ENCODE data around the gene TBC1D22A.

TBC1D22A gene

DNA sequence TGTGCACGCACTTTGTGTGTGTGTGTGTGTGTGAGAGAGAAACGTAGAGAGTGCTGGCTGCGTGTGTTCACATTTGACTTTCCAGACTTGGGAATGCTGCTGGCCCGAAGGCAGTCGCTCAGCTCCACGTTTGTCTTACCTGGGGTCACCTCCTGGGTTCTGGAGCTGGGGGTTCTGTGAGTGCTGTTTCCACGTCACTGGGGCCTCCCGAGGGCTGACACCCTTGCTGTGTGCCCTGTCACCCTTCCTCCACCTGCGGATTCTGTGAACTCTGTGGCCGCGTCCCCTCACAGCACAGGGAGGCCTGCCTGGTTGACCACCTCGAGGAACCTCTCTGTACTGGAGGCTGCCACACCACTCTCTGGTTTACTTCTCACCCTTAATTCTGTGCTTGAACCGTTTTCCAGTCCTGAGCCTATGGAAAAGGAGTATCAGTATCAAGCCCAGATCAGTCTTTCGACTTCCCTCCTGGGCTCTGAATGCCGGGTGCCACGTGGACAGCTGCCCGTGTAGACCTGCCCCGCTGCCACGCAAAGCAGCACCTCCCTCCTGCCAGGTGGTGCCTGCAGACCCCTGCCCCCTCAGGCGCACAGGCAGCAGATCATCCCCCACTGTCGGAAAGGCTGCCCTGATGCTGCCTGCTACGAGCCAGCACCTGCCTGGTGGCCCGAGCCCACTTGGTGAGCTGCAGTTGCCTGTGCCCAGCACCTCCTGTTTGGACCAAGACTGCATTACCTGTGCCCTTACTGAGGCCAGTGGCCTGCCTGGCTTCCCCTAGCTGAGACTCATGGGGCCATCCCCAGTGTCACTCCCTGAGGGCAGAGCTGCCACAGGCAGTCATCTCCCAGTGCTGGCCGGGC lies 233.3 kb downstream of the TBC1D22A start:
- no peak for DNase-seq (ENCODE audit: low read depth)

GRCh38 chr22:46996595-46997310 lies 234.3 kb downstream of the TBC1D22A start:
- DNase-seq (ENCODE audit: low read depth), result no peak

DNA sequence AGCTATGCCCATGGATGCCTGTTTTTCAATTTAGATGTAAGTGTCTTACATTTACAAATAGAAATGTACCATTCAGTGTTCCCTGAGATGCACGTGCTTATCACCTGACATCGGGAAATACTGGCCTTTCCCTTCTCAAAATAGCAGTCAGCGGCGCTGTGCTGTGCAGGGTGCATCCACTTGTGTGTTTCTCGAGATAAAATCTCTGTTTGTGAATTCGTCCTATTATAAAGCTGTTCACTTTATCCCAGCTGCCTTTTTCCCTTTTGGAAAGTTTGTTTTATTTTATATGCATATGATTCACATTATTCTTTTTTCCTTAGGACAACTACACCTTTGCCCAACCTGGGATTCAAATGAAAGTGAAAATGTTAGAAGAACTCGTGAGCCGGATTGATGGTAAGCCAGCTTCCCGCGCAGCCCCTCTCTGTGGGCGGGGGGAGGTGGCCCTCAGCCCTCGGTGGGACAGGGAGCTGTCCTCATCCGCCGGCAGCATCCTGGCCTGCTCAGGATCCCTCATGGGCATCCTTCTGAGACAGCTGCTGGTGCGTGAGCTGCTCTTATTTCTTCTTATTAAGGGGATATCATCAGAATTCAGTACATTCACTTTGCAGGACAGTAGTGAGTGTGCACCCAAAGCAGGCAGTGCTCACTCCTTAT lies 235.0 kb downstream of the TBC1D22A start:
- no peak for DNase-seq (ENCODE audit: low read depth)

DNA sequence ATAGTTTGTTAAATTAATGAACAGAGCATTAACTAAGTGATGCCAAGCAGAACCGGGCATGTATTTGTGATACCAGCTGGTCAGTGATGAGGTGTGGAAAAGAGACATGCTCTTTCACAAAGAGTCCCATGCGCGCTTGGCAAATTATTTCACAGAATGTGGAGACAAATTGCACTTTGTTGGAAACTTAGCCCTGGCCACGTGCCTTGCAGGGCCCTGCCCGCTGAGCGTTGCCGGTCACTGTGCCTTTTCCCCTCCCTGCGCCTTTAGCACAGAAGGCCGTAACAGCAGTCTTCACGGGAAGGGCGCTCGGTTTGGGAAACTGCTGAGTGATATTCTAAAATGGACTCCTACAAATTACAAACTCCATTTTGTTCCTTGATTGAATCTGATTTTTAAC lies 235.9 kb downstream of the TBC1D22A start:
- no peak for DNase-seq (ENCODE audit: low read depth)

- no peak for DNase-seq (ENCODE audit: low read depth)
These were observed 237.8 kb downstream of the TBC1D22A start for GRCh38 chr22:47000256-47000655.

GRCh38 chr22:47000888-47001287 lies 238.4 kb downstream of the TBC1D22A start:
- no peak for DNase-seq (ENCODE audit: low read depth)

DNA sequence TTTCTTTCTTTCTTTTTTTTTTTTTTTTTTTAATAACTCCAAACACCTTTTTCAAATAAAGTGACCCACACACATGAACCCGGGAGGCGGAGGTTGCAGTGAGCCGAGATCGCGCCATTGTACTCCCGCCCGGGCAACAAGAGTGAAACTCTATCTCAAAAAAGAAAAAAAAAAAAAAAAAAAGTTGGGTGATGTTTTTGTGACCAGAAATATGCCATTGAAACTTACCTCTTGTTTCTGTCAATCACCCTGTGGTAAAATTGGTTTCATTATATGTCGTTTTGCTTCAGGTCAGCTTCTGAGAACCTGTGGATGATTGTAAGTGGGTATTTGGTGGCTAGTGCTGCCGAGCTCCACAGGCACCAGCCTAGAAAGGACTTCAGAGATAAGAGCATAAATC lies 238.8 kb downstream of the TBC1D22A start:
- no peak for DNase-seq (ENCODE audit: low read depth)

- DNase-seq (ENCODE audit: low read depth), result no peak
These were observed 240.2 kb downstream of the TBC1D22A start for GRCh38 chr22:47002692-47003091.

DNA sequence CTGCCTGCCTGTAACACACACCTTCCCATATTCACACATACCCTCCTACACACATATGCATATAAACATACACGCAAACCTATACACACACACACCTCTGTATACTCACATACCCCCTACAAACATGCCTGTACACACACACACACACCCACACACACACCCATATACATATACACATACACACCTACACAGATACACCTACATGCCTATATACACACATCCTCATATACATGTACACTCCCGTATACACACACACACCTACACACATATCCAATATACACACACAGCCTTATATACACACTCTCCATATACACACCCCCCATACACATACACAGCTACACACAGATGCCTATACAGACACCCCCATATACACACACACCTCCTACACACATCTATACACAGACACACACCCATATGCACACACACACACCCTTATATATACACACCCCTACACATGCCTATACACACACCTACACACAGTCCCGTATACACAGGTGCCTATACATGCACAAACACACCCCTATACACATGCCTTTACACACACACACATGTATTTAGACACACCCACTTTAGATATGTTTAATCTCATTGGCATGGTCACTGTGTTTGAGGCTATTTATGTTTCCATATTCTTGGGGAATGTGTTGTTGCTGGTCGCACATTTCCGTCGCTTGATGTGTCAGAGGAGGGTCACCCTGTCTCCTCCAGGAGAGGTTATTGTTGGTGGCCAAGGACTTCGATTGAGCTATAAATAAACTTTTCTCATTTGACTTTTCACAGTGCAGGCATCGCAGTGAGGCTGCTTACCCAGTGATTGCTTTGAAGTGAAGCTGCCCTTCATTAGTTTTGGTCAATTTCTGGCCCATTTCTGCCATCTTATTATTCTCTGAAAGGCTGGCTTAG lies 243.3 kb downstream of the TBC1D22A start:
- DNase-seq (ENCODE audit: low read depth), result no peak

DNA sequence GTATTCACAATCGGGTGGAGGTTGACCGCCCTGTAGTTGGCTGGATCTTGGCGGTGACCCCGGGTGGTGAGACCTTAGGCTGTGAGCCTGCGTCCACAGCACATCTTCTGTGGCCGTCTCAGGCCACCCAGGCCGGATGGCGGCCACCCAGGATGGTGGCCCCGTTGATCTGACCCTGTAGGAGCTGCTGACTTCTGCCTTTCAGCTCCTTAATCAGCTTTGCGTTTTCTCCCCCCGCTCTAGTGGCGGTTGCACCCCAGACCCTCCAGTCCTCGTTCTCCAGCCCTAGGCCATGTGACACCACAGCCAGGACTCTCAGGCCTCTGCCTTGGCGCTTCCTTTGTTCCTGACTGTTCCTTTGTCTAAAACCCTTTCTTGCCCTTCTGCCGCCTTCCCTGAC lies 244.0 kb downstream of the TBC1D22A start:
- no peak for DNase-seq (ENCODE audit: low read depth)

DNA sequence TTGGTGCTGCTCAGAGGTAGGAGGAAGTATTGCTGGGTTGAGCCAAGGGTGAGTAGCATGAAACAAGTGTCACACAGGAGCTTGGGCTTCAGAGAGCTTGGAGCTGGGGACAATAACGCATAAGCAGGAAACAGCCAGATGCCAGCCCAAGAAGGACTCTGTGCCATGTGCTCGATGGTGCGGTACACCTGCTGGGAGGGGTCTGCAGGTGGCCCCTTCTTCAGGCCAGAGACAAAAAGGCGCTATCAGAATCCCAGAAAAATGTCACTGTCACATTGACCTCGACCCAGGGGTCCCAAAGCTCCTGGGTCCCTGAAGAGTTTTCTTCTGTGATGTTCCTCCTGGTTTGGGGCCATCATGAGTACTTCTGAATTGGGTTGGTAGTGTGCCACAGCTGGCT lies 244.4 kb downstream of the TBC1D22A start:
- no peak for DNase-seq (ENCODE audit: low read depth)

DNA sequence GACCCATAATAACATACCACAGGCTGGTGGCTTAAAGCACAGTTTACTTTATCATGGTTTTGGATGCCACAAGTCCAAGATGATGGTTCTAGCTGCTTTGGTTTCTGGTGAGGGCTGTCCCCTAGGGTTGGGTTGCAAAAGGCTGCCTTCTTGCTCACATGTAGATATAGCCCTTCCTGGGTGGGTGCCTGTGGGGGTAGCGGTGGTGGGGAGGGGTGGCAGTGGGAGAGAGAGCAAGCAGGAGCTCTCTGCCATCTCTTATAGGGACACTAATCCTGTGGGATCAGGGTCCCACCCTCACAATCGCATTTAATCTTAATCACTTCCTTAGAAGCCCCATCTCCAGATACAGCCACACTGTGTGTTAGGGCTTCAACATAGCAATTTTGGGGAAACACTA lies 245.0 kb downstream of the TBC1D22A start:
- DNase-seq (ENCODE audit: low read depth), result no peak

GRCh38 chr22:47008208-47008885 lies 245.9 kb downstream of the TBC1D22A start:
- no peak for DNase-seq (ENCODE audit: low read depth)

- no peak for DNase-seq (ENCODE audit: low read depth)
These were observed 247.1 kb downstream of the TBC1D22A start for GRCh38 chr22:47009304-47010101.

GRCh38 chr22:47010211-47010610 lies 247.8 kb downstream of the TBC1D22A start:
- no peak for DNase-seq (ENCODE audit: low read depth)

GRCh38 chr22:47011131-47011858 lies 248.8 kb downstream of the TBC1D22A start:
- peak; percentile 30 for DNase-seq (ENCODE audit: low read depth)

- no peak for DNase-seq (ENCODE audit: low read depth)
These were observed 249.4 kb downstream of the TBC1D22A start for GRCh38 chr22:47011859-47012258.

DNA sequence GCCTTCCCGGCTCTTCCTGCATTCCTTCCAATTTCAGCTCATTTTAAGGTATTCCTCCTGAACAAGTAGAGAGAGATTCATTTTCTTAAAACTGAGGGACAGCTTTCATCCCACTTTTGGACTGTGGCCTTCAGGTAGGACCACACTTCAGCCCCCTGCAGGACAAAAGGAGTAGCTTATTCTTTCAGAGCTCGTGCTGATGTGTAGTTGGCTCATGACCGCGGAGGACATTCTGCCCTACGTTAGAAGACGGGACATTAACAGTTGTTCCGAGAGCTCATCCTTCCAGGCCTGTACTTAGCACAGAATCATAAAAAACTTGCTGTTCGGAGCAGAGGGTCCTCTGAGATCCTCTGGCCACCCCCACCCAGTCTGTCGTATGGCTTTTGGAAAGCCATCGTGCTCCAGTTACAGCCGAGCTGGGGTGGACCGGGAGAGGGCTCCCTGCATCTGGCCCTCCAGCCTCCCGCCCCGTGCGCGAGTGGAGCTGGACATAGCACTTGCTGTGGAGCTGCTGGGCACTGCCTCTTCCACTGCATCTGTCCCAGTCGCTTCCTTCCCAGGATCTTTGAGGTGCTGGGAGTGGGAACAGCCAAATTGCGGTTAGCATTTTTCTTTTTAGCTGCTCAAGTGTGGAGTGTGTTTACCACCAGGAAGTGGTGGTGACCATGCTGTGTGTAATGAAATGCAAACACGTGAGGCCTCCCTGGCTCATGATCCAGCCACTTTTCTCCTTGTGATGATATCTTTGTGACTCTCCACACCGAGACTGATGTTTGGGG lies 250.3 kb downstream of the TBC1D22A start:
- peak; percentile 21 for DNase-seq (ENCODE audit: low read depth)

Data from fibroblast of gingiva (primary cell).